Stimulated activated CD4-positive, alpha-beta T cell treated with anti-CD3 and anti-CD28 coated beads, Interleukin-2, amount 100 ng/mL, for 4 hours (primary cell): Measurements from ENCODE around the gene ADIRF.
"Not testable (repeated sequence)": the region's sequence is repeated elsewhere in the genome, so short reads cannot be mapped to it uniquely, and the experiment has no call there.

Source experiments
- DNase-seq: peaks from one replicate; pipeline ENCODE4 v3.0.0-alpha.2; 2020; ENCODE audit warnings: low read depth

ADIRF gene

DNA sequence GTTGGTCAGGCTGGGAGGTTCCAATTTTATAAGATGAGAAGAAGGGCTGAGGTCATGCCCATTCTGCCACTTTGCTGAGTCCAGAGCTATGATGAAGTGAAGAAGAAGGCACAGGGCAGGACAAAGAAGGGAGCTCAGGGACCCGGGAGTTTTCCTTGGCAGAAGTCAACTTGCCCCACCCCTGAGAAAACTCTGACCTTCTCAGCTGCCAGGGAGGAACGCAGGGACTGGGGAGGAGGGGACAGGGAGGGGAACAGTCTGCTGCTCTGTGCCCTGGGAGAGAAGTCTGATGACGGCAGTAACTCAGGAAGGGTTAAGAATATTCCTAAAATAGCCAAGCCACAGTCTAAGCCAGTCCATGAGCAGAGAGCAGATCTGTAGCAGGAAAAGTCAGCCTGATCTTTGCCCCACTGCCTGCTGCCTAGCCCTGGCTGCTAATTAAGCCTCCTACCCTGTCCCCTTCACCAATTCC lies 11.7 kb downstream of the ADIRF start:
- DNase-seq = no peak

GRCh38 chr10:86981020-86981419 lies 12.7 kb downstream of the ADIRF start:
- DNase-seq = not testable (repeated sequence)

DNA sequence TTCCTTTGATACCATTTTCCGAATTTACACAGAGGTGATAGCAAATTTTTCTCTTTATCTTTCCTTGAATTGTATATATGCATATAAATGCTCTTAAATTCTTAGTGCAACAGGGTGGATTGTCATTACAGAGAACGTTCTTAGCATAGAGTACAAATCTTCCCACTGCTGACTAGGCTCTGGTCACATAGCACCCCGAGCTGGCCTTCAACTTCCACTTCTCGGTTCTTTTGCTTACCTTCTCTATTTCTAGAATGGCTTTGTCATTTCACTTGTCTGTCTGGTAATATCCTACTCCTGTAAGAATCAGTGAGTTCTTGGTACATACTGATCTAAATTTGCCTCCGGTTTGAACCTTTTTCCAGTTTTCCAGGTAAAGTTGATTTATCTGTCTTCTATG lies 13.4 kb downstream of the ADIRF start:
- DNase-seq = no peak

DNA sequence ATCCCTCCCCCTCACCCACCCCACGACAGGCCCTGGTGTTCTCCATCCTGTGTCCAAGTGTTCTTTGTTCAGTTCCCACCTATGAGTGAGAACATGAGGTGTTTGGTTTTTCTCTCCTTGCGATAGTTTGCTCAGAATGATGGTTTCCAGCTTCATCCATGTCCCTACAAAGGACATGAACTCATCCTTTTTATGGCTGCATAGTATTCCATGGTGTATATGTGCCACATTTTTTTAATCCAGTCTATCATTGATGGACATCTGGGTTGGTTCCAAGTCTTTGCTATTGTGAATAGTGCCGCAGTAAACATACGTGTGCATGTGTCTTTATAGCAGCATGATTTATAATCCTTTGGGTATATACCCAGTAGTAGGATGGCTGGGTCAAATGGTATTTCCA lies 16.2 kb downstream of the ADIRF start:
- not testable (repeated sequence) for DNase-seq

- no peak for DNase-seq
Observed at GRCh38 chr10:86988520-86988919, 20.2 kb downstream of the ADIRF start.

GRCh38 chr10:86991362-86991761 lies 23.1 kb downstream of the ADIRF start:
- DNase-seq = not testable (repeated sequence)

GRCh38 chr10:86992456-86992855 lies 24.2 kb downstream of the ADIRF start:
- DNase-seq = no peak

- no peak for DNase-seq
Observed at GRCh38 chr10:86992929-86993328, 24.6 kb downstream of the ADIRF start.

GRCh38 chr10:86999802-87000403 lies 31.6 kb downstream of the ADIRF start:
- not testable (repeated sequence) for DNase-seq

GRCh38 chr10:87000491-87000890 lies 32.2 kb downstream of the ADIRF start:
- DNase-seq = no peak

- not testable (repeated sequence) for DNase-seq
Observed at GRCh38 chr10:87007124-87007523, 38.8 kb downstream of the ADIRF start.

GRCh38 chr10:87007674-87008073 lies 39.4 kb downstream of the ADIRF start:
- not testable (repeated sequence) for DNase-seq

- DNase-seq = not testable (repeated sequence)
Observed at GRCh38 chr10:87008303-87008702, 40.0 kb downstream of the ADIRF start.

DNA sequence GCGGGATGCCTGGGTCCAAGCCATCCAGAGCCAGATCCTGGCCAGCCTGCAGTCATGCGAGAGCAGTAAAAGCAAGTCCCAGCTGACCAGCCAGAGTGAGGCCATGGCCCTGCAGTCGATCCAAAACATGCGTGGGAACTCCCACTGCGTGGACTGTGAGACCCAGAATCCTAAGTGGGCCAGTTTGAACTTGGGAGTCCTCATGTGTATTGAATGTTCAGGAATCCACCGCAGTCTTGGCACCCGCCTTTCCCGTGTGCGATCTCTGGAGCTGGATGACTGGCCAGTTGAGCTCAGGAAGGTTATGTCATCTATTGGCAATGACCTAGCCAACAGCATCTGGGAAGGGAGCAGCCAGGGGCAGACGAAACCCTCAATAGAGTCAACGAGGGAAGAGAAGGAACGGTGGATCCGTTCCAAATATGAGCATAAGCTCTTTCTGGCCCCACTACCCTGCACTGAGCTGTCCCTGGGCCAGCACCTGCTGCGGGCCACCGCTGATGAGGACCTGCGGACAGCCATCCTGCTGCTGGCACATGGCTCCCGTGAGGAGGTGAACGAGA lies 40.9 kb downstream of the ADIRF start:
- not testable (repeated sequence) for DNase-seq

GRCh38 chr10:87013528-87013927 lies 45.2 kb downstream of the ADIRF start:
- not testable (repeated sequence) for DNase-seq

DNA sequence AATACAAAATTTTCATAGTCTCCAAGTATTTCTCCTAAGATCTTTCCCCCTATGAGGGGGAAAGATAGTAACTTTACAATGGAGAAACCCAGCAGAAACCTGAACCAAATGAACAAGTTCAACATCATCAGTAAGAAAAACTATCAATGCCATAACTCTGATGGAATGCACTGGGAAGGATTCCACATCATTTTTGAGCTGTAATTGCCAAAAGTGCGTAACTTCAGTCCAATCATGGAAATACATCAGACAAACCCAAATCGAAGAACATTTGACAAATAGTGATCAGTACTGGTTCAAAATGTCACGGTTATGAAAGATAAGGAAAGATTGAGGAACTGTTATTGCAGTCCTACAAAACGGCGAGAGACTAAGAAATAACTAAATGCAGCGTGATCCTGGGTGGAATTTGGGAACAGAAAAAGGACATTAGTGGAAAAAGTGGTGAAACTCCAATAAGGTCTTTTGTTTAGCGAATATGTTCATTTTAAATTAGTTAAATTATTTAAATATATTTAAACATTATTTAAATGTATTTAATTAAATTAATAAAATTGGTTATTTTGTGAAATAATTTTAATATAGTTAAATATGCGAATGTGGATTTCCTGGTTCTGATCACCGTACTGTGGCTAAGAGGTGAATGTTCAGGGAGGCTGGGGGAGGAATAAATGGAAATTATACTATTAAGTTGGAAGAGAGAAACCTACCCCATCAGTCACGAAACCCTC lies 46.9 kb downstream of the ADIRF start:
- not testable (repeated sequence) for DNase-seq

DNA sequence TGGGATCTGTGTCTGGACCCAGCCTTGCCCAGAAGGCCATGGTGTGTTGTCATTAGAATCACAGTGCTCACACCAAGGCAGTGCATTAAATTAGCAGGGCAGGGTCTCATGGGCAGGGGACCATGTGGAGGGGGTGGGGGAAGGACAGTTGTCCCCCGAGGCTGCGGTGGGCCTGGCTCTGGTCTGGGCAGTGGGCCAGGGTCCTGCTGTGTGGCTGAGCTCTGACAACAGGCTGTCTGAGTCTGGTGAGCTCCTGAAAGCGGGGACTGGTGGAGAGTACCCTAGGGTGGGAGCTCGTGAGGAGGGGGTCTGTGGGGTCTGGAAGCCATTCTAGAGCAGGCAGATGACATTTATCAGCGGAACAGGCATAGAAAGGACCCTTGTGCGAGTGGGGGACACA lies 49.8 kb downstream of the ADIRF start:
- not testable (repeated sequence) for DNase-seq

DNA sequence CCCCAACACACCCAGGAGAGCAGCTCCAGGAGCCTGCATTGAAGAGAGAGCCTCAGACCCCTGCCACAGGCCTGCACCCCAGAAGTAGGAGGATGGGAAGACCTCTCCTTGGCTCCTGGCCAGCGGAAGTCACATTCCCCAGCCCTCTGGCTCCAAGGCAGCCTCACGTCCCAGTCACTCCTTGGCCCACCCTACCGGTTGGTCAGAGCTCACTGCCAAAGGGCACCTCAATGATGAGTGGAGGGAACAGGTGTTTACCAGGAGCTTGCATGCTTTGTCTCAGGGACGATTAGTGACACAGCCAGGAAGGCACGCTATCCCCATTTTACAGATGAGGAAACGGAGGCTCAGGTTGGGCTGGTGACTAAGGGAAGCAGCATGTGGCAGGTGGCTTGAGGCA lies 50.8 kb downstream of the ADIRF start:
- not testable (repeated sequence) for DNase-seq

DNA sequence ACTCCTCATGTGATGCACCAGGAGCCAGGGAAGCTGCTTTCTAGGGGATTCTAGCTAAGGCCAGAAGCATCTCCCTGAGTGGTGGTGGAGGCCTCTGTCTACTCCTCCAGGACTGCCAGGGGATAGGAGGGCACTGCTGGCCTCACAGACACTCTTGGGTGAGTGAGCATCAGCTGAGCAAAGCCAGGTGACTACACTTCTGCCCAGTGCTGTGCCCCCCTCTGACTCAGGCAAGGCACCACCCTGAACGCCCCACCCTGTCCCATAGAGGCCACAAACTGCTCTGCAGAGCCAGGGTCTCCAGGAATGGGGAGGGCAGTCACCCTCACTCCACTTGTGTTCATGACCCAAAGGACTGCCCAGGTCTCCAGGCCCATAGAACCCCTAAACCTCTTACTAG lies 51.2 kb downstream of the ADIRF start:
- DNase-seq = not testable (repeated sequence)

DNA sequence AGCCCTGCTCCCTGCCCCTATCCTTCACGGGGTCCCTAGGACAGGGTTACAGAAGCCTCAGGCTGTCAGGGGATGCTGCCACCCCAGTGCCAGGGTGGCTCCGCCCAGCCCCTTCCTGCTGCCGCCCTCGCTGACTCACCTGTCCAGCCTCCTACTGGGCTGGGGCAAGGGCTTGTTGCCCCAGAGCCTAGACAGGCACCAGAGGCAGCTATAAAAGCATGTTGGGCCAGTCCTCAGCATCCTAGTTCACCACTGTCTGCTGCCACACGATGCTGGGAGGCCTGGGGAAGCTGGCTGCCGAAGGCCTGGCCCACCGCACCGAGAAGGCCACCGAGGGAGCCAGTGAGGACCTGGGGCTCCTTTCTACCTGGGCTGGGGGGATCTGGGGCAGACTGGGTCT lies 51.8 kb downstream of the ADIRF start, which contains the start of gene FAM25A:
Gene FAM25A, plus strand, starts transcription at position 239 of the 400 bp plus-strand sequence. Its CDS starts 31 bp downstream, at position 270.
- not testable (repeated sequence) for DNase-seq
